ENCODE data around the gene FRMD7.
"Not testable (repeated sequence)": the region's sequence is repeated elsewhere in the genome, so short reads cannot be mapped to it uniquely, and the experiment has no call there.

The FRMD7 gene

GRCh38 chrX:132127743-132128142 lies at the start of gene FRMD7:
Gene FRMD7, minus strand, starts transcription at chrX:132128020. Its CDS starts 176 bp downstream, at chrX:132127844.
- no peak for DNase-seq (ENCODE audit: low read depth)

DNA sequence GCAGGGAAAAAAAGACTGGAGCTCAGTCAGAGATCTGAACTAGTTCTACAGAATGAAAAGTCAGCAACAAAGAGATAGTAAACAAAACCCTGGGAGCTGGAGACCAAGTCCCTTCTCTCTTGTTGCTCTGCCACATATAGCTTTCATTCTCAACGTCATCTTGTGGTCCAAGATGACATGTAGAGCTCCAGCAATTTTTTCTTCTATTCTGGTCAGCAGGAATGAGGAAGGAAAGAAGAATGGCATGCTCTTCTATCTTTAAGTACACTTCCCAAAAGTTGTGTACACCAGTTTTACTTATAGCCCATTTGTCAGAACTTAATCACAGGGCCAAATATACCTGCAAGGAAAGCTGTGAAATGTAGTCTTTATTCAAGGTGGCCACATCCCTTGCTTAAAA lies 45.8 kb upstream of the FRMD7 start:
- no peak for DNase-seq (ENCODE audit: low read depth)

DNA sequence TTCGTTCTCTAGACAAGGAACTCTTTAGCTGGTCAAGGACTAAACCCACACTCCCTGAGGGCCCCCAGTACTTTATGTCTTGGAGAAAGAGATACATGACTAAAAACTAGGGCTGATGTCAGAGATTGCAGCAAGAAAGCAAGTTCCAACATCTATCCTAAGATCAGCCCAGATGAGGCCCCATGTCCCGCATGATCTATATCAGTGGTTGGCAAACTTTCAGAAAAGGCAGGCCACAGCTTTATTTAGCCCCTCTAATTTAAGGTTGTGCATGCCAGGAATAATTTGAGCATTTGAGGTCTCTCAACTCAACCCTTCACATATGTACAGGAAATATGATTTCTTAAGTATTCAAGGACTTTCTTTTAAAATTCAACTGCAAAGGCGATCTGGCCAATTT lies 44.1 kb upstream of the FRMD7 start:
- no peak for DNase-seq (ENCODE audit: low read depth)

DNA sequence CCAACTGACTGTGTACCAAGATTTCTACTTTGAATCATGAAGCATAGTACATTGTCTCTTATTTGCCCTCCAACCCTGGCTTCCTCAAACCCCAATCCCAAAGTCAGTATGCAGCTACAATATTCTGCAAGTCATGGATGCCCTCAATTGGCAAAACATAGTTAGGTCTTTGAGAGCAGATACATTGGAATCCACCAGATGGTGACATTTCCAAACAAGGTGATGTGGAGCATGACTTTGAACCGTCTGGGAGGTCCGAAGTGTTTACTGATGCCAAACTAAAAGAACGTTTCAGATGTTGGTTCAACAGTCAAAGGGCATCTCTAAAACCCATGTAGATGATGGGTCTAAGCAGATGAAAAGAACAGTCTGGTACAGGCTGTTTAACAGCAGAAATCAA lies 43.7 kb upstream of the FRMD7 start:
- DNase-seq (ENCODE audit: low read depth), result no peak

DNA sequence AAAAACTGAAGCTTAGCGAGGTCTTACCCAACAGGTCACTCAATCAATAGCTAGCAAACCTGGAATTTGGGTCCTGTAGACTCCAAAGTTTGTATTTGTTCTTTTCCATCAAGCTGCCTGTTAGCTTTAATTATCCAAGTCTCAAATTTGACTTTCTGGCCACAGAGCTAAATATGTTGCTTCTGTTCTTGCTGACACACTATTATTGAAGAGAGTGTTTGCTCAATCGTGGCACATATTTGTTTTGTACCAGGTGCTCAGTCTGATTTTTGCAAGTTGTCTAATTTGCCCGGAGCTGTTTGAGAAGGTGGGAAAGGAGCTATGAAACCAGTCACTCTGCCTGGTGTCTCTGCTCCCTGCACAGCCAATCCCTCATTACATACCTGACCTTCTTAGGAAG lies 41.7 kb upstream of the FRMD7 start:
- DNase-seq (ENCODE audit: low read depth), result no peak

- no peak for DNase-seq (ENCODE audit: low read depth)
Measured at GRCh38 chrX:132165651-132166050, 37.8 kb upstream of the FRMD7 start.

GRCh38 chrX:132165005-132165404 lies 37.2 kb upstream of the FRMD7 start:
- no peak for DNase-seq (ENCODE audit: low read depth)

DNA sequence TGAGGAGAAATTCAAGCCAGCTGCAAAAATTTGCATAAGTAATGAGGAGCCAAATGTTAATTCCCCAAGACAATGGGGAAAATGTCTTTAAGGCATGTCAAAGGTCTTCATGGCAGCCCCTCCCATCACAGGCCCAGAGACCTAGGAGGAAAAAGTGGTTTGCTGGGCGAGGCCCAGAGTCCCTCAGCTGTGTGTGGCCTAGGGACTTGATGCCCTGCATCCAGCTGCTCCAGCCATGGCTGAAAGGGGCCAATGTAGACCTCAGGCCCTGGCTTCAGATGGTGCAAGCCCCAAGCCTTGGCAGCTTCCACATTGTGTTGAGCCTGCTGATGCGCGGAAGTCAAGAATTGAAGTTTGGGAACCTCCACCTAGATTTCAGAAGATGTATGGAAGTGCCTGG lies 35.3 kb upstream of the FRMD7 start:
- DNase-seq (ENCODE audit: low read depth), result not testable (repeated sequence)

- no peak for DNase-seq (ENCODE audit: low read depth)
Measured at GRCh38 chrX:132153166-132153565, 25.3 kb upstream of the FRMD7 start.

DNA sequence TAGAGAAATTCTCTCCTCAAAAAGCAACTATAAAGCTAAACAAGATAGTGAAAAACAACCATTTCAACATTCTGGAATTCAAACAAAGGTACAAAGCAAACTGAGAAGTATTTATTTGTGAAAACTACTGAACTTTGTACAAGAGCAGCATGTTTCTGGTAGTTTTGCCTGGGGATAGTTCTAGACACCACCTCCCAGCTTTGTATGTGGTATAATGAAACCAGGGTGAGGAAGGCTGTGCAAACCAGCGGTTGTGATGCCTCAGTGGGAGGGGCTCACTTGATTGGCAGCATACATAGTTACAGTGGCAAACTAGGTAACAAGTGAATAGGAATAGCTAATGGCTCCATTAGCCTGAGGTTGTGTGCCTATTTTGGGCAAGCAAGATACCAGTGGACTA lies 18.6 kb upstream of the FRMD7 start:
- no peak for DNase-seq (ENCODE audit: low read depth)

GRCh38 chrX:132144061-132144460 lies 16.2 kb upstream of the FRMD7 start:
- DNase-seq (ENCODE audit: low read depth), result no peak

- DNase-seq (ENCODE audit: low read depth), result no peak
Measured at GRCh38 chrX:132125906-132126305, 1.9 kb downstream of the FRMD7 start.

- DNase-seq (ENCODE audit: low read depth), result no peak
Measured at GRCh38 chrX:132120913-132121312, 6.9 kb downstream of the FRMD7 start.

DNA sequence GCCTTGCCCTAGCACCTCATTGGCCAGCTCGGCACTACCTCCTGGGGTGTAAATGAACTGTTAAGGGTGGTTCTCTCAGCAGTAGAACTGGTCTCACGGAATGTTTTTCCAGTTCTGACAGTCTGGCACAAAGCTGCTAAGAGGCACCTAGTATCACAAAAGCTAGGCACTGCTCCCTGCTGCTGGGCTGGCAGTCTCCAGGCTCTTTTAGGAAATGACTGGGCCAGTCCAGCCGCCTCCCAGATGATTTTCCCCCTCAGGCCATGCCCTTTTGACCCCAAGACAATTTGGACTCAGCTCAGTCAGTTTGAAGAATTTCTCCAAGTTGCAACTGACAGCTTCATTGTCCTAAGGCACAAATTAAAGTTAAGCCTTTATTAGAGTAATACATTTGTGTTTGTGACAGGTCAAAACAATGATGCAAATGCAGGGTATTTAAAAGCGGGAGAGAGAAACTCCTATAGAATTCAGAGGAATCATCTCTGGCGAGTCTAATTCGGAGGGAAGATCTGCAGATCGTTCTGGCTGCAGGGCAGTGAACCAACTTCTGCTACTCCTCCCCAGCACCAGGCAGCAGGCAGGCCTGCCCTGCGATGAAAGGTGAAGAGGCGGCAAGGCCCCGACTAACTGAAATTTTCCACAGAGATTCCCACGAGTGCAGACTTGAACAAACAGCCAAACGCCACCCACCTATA lies 7.9 kb downstream of the FRMD7 start:
- no peak for DNase-seq (ENCODE audit: low read depth)

GRCh38 chrX:132119283-132119682 lies 8.5 kb downstream of the FRMD7 start:
- DNase-seq (ENCODE audit: low read depth), result no peak

DNA sequence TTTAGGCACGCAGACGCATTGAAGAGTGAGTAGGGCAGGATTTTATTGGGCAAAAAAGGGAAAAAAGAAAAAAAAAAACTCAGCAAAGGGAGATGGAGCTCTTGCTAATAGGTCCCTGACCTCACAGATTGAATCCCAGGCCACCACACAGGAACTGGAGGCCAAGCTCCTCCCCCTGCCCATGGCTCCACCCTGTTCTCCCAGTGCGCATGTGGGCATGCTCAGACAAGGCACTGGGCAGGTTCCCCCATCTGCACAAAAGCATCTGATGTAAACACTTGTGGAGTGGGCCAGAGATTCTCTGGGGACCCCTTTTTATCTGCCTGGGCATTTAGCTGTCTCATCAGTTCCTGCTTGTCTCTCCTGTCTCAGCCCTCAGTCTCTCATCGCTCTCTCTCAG lies 9.5 kb downstream of the FRMD7 start:
- DNase-seq (ENCODE audit: low read depth), result no peak

DNA sequence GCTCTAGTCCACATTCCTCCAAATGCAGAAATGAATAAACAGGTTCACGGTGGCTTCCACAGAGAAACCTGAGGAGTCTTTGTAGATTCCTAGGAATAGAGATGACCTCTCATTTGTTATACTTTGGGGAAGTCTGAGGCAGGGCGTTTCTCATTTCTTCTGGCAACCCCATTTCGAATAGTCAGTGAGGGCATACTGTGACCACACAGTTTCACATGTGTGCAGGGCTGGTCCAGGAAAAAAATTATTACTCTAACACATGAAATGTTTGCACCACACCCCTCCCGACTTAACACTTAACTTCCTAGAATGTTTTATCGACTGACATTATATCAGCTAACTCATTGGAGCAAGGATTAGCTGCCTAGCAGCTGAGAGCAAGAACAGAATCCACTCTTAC lies 12.0 kb downstream of the FRMD7 start:
- DNase-seq (ENCODE audit: low read depth), result no peak

DNA sequence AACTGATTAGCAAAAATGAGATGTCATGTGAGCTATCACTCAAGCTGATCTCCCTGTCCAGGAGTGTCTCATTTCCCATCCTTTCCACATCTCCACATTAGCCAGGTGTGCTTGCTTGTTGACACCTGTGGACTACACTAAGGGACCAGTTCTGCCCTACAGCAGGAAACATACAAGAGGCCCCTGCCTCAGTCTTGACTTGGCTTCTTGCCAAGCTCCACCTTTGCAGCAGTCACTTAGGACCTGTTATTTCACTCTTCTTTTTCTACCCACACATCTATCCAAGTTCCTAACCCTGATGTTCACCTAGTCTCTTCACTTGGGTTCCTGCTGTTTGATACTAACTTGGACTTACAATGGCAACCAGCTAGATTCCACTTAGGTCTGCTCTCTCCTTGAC lies 13.2 kb downstream of the FRMD7 start:
- no peak for DNase-seq (ENCODE audit: low read depth)

DNA sequence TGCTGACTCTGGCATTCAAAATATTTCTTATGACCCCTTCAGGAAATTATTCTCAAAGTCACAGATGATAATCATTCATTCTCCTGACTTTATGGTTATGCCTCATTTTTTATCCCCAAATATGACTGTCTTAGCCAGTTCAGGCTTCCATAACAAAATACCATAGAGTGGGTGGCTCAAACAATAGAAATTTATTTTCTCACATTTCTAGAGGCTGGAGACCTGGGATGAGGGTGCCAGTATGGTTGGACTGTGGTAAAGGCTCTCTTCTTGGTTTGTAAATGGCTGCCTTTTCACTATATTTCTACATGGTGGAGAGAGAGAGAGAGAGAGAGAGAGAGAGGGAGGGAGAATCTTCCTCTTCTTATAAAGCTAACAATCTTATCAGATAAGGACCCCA lies 20.5 kb downstream of the FRMD7 start:
- DNase-seq (ENCODE audit: low read depth), result no peak

DNA sequence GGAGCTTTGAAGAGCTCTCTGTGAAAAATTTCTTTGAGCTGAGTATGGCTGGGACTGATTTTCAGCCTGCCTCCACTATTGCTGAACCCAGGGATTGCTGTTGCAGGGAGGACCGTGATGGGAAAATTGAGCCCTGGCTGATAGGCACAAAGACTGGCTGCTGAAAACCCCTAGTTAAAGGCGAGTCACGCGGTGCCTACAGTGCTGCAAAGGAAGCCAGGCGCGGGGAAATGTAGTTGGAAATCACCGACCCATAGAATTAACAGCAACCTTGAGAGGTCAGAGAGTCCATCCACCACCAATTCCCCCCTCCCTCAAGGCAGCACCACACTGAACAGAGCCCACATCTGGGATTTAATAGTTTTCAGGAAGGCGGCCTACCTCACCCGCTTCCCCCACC lies 26.0 kb downstream of the FRMD7 start:
- no peak for DNase-seq (ENCODE audit: low read depth)

DNA sequence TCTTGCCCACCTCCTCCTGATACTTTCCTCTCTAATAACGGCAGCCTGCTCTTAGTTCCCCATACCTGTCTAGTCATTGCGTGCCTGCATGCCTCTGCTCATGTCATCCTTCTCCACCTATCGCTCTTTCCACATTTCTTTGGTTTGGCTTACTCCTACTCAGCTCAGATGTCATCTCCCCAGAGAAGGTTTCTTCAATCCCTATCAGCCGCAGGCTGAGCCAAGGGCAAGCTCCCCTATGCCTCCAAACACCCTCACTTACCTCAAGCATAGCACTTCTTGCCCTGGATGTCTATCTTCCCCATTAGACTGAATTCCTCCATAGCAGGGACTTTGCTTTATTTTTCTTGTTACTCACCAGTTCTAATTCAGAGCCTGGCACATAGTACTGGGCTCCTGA lies 26.6 kb downstream of the FRMD7 start:
- DNase-seq (ENCODE audit: low read depth), result no peak

- not testable (repeated sequence) for DNase-seq (ENCODE audit: low read depth)
Measured at GRCh38 chrX:132098704-132099103, 29.1 kb downstream of the FRMD7 start.

DNA sequence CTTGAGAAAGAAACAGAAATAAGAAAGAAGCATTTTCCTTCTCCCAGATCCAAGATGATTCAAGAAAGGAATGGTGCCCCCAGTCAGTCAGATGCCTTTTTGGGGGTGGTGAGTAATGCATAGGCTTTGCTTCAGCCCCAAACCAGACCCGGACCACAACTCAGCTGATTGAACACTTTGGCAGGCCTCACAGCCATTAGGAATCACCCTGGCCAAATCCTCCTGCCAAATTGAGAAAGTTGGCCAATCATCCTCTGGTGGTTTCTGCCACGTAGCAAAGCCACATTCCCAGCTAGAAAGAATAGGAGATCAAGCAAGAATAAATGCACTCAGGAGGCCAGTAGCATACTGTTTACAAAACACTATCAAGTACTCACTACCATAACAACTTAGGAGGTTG lies 33.7 kb downstream of the FRMD7 start:
- no peak for DNase-seq (ENCODE audit: low read depth)

GRCh38 chrX:132093239-132093860 lies 34.5 kb downstream of the FRMD7 start:
- no peak for DNase-seq (ENCODE audit: low read depth)
